Hematopoietic multipotent progenitor cell treated with erythropoietin and hydrocortisone succinate and interleukin-3 and kit ligand, for 15 days (in vitro differentiated cells): ENCODE results near the gene AKAP13.
"Not testable (repeated sequence)": the region's sequence is repeated elsewhere in the genome, so short reads cannot be mapped to it uniquely, and the experiment has no call there.

ENCODE experiments used
- DNase-seq: peaks from one replicate; pipeline ENCODE4 v3.0.0-alpha.2; 2015; ENCODE audit warnings: low spot score

Gene AKAP13

DNA sequence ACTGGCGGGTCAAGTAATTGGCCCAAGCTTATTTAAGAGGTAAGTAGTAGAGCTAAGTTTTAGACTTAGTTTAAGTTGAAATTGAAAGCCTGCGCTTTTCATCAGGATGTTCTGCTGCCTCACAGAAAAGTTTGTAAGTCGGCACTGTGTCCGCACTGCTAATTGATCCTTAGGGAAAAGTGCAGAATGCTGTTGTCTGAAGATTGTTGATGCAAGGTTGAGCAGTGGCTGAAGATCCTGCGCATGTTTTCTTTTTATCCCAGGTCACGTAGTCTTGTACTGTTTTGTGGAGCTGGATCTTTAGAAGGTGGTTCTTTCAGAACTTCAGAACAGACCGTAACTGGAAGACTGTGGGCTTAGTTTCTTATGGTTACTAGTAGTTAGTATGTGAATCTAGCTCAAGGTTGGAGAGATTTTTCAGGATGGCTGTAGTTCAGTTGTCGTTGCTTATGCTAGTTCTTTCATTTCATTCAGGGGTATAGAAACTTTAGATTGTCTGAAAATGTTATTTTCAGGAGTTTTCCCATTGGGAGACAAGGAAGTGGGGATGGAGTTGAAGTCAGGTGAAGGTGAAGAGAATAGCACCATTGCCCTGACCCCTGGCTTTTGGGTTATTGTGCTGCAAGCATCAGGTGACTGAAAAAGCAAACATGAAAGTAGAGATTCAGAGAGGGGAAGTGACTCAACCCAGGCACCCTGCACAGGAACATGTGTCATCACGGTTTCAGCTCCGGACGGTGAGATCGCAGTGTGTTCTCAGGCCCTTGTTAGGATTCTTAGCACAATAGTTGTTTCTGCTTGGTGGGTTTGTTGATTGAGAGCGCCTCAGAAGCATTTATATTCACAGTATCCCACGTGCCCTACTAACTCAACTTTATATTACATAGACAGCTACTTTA is 32.8 kb downstream of the AKAP13 start:
- no peak for DNase-seq

DNA sequence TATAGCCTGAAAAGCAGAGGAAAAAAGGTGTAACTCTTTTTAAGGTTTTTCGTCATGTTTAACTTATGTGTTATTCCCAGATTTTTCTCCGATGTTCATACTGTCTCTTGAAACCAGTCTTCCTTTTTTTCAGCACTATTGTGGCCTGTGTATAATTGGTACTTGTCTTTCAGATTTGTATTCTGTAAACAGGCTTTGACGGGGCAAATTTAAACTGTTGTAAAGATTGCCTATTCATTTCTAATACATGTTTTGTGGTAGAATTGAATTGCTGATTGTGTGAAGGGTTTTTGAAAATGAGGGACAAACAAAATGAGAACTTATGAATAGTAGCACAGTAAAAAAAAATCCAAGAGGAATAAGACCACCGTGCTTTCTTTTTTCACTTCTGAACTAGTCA is 33.6 kb downstream of the AKAP13 start:
- no peak for DNase-seq

DNA sequence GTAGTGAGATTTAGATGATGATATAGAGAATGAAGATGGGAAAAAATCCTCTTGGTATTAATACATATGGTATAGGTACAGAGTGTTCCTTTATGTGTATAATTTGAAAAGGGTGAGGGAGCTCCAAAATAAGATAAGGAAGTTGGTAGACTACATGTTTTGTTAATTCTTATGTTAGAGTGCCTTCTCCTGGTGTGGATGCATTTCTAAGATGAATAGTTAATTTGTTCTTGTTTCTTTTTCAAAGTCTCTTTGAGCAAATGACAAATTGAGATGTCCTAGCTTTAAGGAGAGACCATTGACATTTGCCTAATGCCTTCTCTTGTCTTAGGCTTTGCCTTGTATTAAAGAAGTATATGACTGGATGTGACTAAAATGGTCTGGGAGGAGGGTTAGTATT is 34.1 kb downstream of the AKAP13 start:
- no peak for DNase-seq

DNA sequence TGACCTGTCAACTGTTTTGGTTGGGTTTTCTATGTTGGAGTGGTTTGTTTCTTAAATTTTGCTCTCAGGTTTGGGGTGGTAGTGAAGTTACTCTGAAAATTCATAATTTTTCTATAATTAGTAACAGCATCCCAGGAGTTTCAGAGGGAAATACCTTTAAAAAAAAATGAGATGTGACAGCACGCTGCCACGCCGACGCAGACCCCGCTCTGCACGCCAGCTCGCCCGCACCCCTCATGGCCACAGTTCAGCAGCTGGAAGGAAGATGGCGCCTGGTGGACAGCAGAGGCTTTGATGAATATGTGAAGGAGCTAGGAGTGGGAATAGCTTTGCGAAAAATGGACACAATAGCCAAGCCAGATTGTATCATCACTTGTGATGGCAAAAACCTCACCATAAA is 34.6 kb downstream of the AKAP13 start:
- no peak for DNase-seq

DNA sequence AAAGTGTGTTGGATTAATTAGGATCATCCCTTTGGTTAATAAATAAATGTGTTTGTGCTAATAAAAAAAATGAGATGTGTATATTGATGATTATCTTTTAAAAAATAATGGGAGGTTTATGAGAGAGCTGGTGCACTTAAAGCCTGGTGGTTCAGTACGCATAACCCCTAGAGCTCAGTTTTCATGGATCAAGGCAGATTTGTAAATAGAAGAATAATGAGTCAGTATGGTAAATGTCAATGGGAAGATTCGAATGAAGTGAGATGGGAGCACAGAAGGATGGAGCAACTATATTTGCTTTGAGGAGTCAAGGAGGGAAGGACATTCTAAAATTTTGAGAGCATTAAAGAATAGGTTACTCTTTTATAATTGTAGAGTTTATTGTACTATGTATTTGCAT is 35.4 kb downstream of the AKAP13 start:
- DNase-seq: no peak

DNA sequence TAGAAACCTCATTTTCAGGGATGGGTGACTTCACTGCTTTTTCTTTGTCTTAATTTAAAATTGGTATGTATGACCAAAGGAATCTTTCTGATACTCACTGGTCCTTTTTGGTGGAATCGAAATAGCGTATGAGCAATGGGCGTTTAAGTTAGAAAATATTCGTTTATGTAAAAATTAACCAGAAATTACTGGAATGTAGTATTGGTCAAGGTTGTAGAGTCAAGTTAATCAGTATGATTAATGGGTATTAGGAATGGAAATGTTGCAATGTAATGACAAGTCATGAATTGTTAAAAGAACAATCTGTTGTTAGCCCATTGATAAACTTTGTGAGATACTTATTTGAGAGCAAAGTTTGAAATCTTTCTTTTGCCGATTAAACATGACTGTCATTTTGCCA is 36.9 kb downstream of the AKAP13 start:
- DNase-seq: no peak

DNA sequence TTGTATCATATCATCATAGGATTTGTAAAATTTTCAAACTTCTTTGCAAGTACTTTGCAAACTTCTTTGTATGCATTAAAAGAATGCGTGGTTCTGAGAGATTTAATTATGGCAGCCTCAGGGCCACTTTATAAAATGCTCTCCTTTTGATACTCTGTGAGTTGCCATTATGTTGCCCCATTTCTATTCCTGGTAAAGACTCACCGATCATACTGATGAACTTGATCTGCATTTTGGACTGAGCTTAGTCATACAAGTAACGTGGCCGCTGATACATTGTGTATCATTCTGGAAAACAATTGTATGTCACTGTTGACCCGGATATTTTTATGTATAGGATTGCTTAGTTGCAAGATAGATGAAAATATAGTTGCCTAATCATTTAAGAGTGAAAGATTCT is 38.8 kb downstream of the AKAP13 start:
- no peak for DNase-seq

DNA sequence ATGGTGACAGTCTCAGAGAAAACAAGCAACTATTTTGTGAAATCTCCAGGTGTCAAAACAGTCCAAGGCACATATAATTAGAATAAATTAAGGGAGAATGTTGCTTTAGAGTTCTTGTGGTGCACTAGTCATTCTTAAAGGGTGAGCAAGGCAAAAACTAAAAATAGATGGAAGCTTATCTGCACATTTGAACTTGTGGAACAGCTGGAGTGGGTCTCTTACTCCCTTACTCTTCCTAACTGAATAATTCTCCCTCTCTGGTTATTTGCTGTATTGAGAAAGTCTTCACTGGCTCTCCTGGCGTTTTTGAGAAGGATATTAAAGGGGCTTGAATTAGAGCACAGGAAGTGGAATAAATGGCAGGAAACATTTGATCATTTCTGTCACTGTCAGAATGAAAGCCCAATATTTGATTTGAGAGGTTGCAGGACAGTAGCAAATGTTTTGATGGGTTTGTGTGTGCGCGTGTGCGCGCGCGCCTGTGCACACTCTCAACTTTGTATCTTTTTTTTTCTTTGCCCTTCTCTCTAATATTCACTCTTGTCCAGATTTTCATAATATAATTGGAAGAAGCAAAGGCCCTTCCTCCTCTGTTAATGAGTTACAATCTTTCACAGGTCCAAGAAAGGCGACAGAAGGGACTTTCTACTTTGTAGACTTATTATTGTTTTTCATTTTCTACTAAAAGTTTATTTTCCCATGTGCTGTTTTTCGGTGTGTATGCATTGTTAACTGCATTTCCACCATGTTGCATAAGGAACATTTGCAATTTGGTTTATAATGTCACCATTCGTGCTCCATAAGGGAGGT is 40.9 kb downstream of the AKAP13 start:
- DNase-seq: no peak

DNA sequence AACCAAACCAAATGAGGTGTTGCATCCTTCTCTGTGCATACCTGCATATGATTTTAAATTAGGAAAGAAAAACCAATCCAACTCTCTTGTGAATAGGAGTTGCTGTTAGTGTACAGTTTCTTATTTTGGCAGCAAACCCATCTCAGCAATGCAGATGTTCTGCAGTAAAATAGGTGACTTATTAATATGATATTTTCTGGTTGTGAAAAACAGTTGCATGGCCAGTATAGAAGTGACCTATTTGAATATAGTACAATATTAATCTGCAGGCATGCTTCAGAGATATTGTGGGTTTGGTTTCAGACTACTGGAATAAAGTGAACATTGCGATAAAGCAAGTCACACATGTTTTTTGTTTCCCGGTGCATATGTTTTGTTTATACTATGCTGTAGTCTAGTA is 42.2 kb downstream of the AKAP13 start:
- DNase-seq: no peak

DNA sequence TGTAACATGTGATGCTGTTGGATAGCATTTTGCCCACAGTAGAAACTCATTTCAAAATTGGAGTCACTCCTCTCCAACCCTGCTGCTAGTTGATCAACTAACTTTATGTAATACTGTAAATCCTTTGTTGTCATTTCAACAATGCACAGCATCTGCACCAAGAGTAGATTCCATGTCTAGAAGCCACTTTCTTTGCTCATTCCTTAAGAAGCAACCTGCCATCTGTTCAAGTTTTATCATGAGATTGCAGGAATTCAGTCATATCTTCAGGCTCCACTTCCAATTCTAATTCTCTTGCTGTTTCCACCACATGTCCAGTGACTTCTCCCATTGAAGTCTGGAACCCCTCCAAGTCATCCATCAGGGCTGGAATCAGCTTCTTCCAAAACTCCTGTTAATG is 42.9 kb downstream of the AKAP13 start:
- DNase-seq: no peak

DNA sequence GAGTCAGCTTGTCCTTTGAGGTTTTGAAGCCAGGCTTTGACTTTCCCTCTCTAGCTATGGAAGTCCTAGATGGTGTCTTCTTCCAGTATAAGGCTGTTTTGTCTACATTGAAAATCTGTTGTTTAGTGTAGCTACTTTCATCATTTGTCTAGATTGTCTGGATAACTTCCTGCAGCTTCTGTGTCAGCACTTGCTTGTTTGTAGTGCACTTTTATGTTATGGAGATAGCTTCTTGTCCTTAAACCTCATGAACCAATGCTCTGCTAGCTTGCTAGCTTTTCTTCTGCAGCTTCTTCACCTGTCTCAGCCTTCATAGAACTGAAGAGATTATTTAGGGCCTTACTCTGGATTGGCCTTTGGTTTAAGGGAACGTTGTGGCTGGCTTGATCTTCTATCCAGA is 43.8 kb downstream of the AKAP13 start:
- DNase-seq: no peak

DNA sequence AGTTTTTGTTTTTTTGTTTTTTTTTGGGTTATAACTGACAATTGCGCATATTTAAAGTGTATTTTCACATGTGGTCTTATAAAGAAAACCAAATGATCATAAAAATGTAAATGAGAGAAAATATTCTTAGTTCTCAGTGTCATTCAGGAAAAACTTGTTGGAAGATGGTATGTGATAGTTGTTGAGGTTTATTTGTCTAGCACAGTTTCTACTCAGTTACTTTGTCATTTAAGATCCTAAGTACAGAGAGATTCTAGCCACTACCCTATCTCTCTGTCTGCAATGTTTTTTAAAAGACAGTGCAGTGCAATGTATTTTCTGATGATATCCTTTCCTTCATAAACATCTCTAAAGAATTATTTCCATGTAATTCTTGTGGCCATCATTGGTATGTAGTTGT is 46.1 kb downstream of the AKAP13 start:
- no peak for DNase-seq

DNA sequence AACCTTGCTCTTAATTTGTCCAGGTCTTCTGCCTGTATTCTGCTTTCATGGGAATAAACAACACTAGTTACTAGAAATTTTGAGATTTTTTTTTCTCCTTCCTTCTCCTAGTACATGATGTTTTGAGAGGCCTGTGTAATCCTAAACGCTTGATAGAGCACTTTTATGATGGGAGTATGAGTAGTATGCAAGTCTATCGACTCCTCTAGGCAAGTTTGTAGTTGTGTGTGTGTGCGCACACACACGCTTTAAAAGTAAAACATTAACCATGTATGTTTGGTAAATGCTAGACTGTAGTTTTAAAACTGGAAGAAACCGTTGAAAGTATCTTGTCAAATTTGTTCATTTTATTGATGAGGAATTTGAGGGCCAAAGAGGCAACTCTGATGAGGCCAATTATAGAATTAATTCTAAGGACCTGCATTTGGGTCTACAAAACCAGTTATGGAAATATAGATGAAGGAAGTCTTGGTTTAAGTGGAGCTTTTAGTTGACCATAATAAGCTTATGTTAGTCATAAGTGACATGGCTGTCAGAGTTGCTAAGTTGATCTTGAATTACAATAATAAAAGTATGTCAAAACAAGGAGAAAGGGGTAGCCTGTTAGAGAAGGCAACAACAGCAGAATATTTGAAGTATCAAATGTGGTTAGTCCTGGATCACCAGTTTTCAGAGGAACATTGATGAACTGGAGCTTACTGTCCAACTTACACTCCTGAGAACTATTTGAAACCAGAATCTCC is 47.1 kb downstream of the AKAP13 start:
- DNase-seq: no peak

DNA sequence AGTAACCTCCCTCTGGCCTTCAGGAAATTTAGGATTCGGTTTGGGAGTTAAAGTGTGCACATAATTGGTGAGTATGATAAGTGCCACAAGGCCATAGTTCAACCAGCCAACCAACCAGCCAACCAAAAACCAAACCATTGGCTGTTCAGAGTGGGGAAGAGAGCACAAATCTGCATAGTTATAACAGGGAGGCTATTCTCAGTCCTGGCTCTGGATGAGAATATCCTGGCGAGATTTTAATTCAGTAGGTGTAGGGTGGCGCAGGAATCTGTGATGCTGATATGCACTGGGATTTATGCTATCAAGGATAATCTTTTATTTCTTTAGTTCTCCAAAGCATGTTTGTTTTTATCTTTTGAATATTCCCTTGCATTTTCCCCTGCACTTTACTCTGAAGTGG is 49.1 kb downstream of the AKAP13 start:
- DNase-seq: no peak

DNA sequence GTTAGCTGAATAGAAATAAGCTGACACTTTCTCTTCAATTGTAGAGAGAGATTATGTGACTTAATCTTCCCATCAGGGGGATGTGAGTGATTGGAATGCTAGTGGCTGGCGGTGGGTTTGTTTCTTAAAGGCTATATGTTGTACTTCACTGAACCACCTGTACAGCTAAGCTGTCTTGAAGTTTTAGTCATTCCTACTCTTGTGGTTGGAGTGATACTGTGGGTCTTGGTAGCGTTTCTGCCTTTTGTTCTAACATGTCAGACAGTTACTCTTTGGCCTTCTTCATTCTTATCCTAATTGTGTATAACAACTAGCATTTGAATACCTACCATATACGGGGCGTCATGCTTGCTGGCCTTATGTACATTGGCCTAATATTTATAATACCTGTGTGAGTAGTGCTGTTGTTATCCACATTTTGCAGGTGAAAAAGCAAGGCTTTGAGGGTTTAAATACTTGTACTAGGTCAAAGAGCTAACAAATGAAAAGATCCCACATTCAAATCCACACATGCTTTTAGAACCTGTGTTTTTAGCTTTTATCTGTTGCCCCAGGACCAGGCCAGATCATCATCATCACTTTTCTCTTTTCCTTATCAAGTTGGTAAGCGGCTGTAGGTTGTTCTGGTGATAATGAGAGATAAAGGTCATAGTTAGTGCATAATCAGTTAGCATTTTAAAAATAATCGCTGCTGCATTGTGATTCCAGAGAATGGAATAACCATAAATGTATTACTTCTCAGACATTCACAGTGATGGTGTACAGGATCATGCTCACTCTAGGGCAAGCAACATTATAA is 50.2 kb downstream of the AKAP13 start:
- DNase-seq: no peak

DNA sequence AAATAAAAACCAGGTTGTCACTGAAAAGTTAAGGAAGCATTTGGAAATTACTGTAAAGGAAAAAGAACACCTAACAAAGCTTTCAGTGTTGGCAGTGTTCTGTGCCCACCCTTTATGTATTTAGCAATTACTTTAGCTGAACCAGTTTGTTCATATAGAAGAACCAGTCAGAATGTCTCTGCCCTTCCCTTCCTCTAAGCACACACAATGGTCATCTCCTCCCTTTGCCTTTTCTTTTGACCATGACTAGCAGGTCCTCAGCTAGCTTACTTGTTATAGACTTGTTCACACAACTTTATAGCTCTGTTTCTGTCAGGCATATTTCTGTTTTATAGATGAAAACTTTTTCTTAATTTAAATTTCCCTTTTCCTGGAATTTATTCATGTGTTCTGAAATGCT is 59.6 kb downstream of the AKAP13 start:
- DNase-seq: no peak

DNA sequence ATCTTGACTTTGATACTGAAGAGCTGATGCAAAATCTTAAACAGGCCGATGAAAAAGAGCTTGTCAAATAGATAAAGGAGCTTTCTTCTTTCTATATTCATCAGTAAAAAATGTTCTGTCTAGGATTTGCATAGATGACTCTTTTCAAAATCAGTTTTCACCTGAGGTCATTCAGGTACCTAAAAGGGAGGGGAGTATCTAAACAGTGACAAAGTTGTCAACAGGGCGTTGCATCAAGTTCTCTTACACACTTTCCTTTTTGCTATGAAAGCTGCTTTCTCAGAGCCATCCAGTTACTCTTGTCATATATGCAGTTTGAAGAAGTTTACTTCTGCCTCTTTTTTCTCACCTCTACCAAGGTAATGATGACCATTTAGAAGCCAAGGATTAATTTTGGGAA is 60.0 kb downstream of the AKAP13 start:
- no peak for DNase-seq

DNA sequence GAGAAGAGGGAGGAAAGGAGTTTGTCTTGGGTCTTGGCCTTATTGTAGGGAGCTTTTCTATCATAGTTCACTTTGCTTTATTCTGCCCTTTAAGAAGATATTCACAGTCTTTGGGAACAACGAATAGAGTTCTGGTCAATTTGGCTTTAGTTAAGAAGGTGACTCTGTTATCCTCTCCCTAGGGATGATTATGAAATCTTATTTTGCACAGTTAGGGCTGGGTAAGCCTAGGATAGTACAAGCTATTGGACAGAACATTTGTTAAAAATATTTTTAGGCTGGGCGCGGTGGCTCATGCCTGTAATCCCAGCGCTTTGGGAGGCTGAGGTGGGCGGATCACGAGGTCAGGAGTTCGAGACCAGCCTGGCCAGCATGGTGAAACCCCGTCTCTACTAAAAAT is 61.5 kb downstream of the AKAP13 start:
- not testable (repeated sequence) for DNase-seq

DNA sequence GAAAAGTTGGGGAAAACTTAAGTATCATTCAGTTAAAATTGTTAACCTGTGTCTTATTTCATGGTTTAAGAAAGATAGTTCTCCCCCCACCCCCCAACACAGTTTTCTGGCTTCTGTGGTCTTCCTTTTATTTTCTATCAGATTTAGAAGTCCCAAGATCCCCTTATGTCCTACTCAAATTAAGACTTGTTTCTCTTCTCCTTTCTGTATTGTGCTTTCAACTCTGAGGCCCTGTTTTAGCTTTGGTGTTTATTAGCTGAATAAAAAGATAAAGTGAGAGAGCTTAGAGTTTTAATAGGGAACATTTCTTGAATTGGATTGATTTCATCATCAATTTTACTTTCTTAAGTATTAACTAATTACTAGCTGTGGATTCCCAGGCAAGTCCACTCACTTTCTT is 62.6 kb downstream of the AKAP13 start:
- DNase-seq: no peak

DNA sequence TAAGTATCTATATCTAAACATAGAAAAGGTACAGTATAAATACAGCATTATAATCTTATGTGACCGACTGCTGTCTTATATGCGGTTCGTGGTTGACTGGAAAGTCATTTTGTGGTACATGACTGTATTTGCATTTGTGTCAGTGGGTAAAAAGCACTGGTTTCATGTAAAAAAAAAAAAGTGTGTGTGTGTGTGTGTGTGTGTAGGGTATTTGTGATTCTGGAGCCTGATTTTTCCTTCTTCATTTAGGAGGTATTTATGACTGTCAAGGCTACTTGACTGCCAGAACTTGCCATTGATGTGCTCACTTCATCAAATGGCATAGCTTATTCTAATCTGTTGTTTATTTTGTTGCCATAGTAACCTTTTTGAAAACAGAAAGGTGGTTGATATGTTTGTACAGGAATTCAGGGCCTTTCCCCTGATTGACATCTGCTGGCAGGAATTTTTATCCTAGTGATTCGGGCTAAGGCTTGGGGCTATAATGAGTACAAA is 63.2 kb downstream of the AKAP13 start:
- no peak for DNase-seq

DNA sequence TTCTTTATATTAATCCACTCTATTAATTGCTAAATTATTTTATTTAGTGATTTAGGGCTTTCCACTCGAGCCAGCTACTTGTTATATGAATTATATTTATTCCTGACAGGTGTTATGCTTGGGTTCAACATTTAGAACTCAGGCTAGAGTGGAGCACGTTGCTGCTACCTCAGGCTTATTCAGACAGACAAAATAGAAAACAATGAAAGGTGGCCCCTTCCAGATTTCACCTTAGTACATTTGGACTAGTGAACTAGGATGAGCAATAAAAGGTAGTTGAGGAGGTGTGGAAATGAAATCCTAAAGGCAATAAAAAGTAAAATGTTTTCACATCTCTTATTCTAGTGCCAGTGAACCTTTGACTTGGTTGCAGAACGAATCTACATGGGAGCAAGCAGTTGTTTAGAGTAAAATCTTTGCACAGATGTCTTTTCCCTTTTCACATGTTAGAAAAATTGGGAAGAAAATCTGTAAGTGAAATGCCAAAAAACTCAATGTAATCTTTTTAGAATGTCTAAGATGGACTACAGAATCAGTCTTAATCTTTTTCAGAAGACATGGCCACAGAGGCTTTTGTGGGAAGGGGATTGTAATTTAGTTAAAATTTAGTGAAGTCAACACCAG is 63.8 kb downstream of the AKAP13 start:
- DNase-seq: no peak
